ENCODE results near the gene EXTL2. TPM values are rescaled to one million over a fixed set of nuclear protein-coding genes. Genes with fewer than 3 reads are reported as not detected.

EXTL2 gene
- total and polyA plus RNA-seq, 2 donors (not counting 3 experiments of a cell fraction or from before 2014, with no cell fraction given), result 19.4 to 30.7 TPM

- intact Hi-C loops (cut with micrococcal nuclease) (no loop called here), dilution Hi-C loops (cut with MboI; ENCODE audit: extremely low pct_ligation_motif_present, low sequenced_read_pairs) (loop anchor here (25.0 kb wide), 1 partner anchor 403 kb away; no protein-coding TSS in a partner anchor)
- no peak for DNase-seq (ENCODE audit: low read depth, low spot score)
- Histone ChIP-seq H3K4me3 (replicated peaks in 1 of 3; ENCODE audit: insufficient read depth in 1 of 3, low read depth in 1 of 3, low read length in 3 of 3) (no peak overlapping the region), H3K79me2 (ENCODE audit: control insufficient read depth, insufficient read depth, low read length) (peaks cover 22% of the 10 kb centered on the region), H3K27ac (ENCODE audit: insufficient read depth, low read depth, low read length) (no peak overlapping the region), H3K9ac (replicated peaks; ENCODE audit: extremely low read depth, insufficient read depth, low read length) (no peak overlapping the region), H3K9me1 (replicated peaks; ENCODE audit: control insufficient read depth, extremely low read depth, insufficient read depth, low read length) (no peaks in the 10 kb centered on the region), H3K4me2 (ENCODE audit: insufficient read depth, low read length) (no peak overlapping the region), H3K27me3 (ENCODE audit: control insufficient read depth in 2 of 2, insufficient read depth in 2 of 2, low read length in 2 of 2) (no peaks in the 10 kb centered on the region), H4K20me1 (replicated peaks; ENCODE audit: control insufficient read depth, extremely low read depth, insufficient read depth, low read length) (no peaks in the 10 kb centered on the region), H3K9me3 (replicated peaks; ENCODE audit: control insufficient read depth, insufficient read depth, low read length) (no peaks in the 10 kb centered on the region), H3K4me1 (ENCODE audit: control insufficient read depth, extremely low read depth, insufficient read depth, low read length) (no peaks in the 10 kb centered on the region), H3K36me3 (ENCODE audit: control insufficient read depth in 2 of 2, extremely low read depth in 1 of 2, insufficient read depth in 2 of 2, low read length in 2 of 2) (peaks cover 10 to 30% of the 10 kb centered on the region in 2 experiments), H2AFZ (ENCODE audit: low read depth, low read length) (no peak overlapping the region)
- ChIA-PET POLR2A (interaction anchor here (0.7 kb wide), 1 partner anchor 432 kb away, joined by 3 read pairs; no protein-coding TSS in a partner anchor), CTCF (interaction anchor here (0.7 to 3.2 kb wide), 6 partner anchors 10 to 449 kb away, joined by 3 to 9 read pairs (median 4); no protein-coding TSS in a partner anchor)
- BruUV-seq (replicated peaks), result no TSS peak
- FAIRE-seq, result no peak
- TF ChIP-seq POLR2AphosphoS5 (IDR thresholded peaks at IDR 0.05; ENCODE audit: insufficient read depth, low read depth, low read length), result no peak
- no peak for TF ChIP-seq EZH2 (IDR thresholded peaks at IDR 0.05; ENCODE audit: borderline replicate concordance, low read depth, low read length, severe bottlenecking)
- TF ChIP-seq GATA2 (IDR thresholded peaks at IDR 0.05; ENCODE audit: insufficient read depth, insufficient read length, low read depth, low read length), result no peak
- TF ChIP-seq JUN (IDR thresholded peaks at IDR 0.05; ENCODE audit: borderline replicate concordance, insufficient read depth, insufficient read length, low read depth), result no peak
- TF ChIP-seq FOS (IDR thresholded peaks at IDR 0.05; ENCODE audit: borderline replicate concordance, insufficient read depth, low read length), result no peak
- TF ChIP-seq MAX (IDR thresholded peaks at IDR 0.05; ENCODE audit: insufficient read depth, insufficient read length), result no peak
- TF ChIP-seq MYC (IDR thresholded peaks at IDR 0.05; ENCODE audit: low read depth, low read length), result no peak
- TF ChIP-seq POLR2A (IDR thresholded peaks at IDR 0.05; ENCODE audit: low read depth, low read length), result no peak
- no peak for TF ChIP-seq CTCF (IDR thresholded peaks at IDR 0.05; ENCODE audit: extremely low read depth in 1 of 2, insufficient read depth in 1 of 2, low read depth in 1 of 2, low read length in 2 of 2)
Observed at GRCh38 chr1:100909018-100909417, 14.4 kb upstream of the EXTL2 start.

Data from endothelial cell of umbilical vein (primary cell).